Endothelial cell (in vitro differentiated cells): Measurements from ENCODE around the gene CRYZ. TPM values are rescaled to one million over a fixed set of nuclear protein-coding genes. Genes with fewer than 3 reads are reported as not detected.
A peak's percentile ranks its signal among the peaks of the same experiment; 100 is the strongest.

Experiments
- DNase-seq: peaks from one replicate; pipeline ENCODE4 v3.0.0; 2021; ENCODE audit warnings: low spot score
- H3K27ac Mint-ChIP-seq: one replicate; pipeline ENCODE4 v1.8.0; 2021; ENCODE audit warnings: mixed read lengths, inconsistent platforms; ENCODE audit not compliant: unreplicated experiment
- H3K27me3 Mint-ChIP-seq: one replicate; pipeline ENCODE4 v1.8.0; 2021; ENCODE audit warnings: mild to moderate bottlenecking, moderate library complexity, mixed read lengths, inconsistent platforms; ENCODE audit not compliant: unreplicated experiment
- H3K36me3 Mint-ChIP-seq: one replicate; pipeline ENCODE4 v1.8.0; 2021; ENCODE audit warnings: mild to moderate bottlenecking, low read depth, mixed read lengths, inconsistent platforms; ENCODE audit not compliant: unreplicated experiment
- H3K4me1 Mint-ChIP-seq: one replicate; pipeline ENCODE4 v1.8.0; 2021; ENCODE audit warnings: mild to moderate bottlenecking, mixed read lengths, inconsistent platforms; ENCODE audit not compliant: unreplicated experiment
- H3K4me3 Mint-ChIP-seq: one replicate; pipeline ENCODE4 v1.8.0; 2021; ENCODE audit warnings: mild to moderate bottlenecking, mixed read lengths, inconsistent platforms; ENCODE audit not compliant: unreplicated experiment
- H3K9me3 Mint-ChIP-seq: one replicate; pipeline ENCODE4 v1.8.0; 2021; ENCODE audit warnings: mixed read lengths, inconsistent platforms; ENCODE audit not compliant: unreplicated experiment
- total RNA-seq: library from RNA; stranded (reverse); fragmentation: NEBNext Ultra II Directional; extraction: Animal tissue kit (Norgen Biotek cat#: 25700); gene quantifications from one replicate; pipeline ENCODE4 v1.2.1, GENCODE V29; 2021; ENCODE audit not compliant: unreplicated experiment
- TF ChIP-seq, protein P1 (sequence below): fragments of 200-600 bp; sonication (generic); IDR thresholded peaks from one replicate; pipeline ENCODE4 v1.5.0; 2021; ENCODE audit warnings: antibody characterized with exemption; ENCODE audit not compliant: unreplicated experiment

CRYZ gene
- total RNA-seq, 1 donor from 2014 or later, result 31.7 TPM

DNA sequence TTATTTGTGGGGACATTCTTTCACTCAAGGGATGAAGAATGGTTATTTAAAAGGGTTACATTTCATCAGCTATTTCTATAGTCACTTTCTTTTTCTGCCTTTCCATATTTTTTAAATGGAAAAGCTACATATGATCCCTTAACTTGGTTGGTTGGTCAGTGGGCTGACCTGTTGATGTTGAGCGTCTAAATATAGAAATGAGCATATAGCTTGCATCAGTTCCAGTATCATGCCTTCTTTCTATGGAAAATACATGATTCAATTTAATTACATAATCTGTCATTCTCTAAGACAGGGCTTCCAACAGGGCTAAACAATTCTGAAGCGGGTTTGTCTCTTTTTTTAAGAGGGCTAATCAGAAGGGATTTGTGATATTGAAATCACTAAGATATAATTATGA lies 40.7 kb upstream of the CRYZ start:
- Mint-ChIP-seq H3K9me3 (no peaks in the 10 kb centered on the region), H3K27ac (no peak overlapping the region), H3K36me3 (no peaks in the 10 kb centered on the region), H3K4me3 (no peak overlapping the region), H3K27me3 (no peaks in the 10 kb centered on the region), H3K4me1 (no peaks in the 10 kb centered on the region)
- DNase-seq, result no peak
- TF ChIP-seq, protein P1, sequence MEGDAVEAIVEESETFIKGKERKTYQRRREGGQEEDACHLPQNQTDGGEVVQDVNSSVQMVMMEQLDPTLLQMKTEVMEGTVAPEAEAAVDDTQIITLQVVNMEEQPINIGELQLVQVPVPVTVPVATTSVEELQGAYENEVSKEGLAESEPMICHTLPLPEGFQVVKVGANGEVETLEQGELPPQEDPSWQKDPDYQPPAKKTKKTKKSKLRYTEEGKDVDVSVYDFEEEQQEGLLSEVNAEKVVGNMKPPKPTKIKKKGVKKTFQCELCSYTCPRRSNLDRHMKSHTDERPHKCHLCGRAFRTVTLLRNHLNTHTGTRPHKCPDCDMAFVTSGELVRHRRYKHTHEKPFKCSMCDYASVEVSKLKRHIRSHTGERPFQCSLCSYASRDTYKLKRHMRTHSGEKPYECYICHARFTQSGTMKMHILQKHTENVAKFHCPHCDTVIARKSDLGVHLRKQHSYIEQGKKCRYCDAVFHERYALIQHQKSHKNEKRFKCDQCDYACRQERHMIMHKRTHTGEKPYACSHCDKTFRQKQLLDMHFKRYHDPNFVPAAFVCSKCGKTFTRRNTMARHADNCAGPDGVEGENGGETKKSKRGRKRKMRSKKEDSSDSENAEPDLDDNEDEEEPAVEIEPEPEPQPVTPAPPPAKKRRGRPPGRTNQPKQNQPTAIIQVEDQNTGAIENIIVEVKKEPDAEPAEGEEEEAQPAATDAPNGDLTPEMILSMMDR, result no peak

DNA sequence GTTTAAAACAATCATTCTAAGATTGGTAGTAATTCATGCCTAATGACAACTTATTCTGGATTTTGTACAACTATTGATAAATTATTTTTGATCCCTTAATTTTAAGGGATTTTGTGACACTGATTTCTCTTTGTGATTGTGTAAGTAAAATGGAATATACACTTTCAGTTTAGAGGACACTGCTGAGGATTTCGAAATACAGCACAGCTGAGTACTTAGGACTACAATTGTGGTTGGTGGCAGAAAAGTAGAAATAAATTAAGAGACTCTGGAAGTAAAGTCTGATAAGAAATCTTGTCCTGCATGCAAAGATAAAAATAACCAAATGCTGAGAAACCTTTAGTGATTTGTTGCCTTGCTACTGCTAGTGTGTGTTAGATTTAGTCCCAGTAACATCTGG lies 40.1 kb upstream of the CRYZ start:
- Mint-ChIP-seq H3K4me1 (no peaks in the 10 kb centered on the region), H3K36me3 (no peaks in the 10 kb centered on the region), H3K4me3 (no peak overlapping the region), H3K27me3 (no peaks in the 10 kb centered on the region), H3K9me3 (no peaks in the 10 kb centered on the region), H3K27ac (no peak overlapping the region)
- TF ChIP-seq, protein P1, result no peak
- DNase-seq, result no peak

DNA sequence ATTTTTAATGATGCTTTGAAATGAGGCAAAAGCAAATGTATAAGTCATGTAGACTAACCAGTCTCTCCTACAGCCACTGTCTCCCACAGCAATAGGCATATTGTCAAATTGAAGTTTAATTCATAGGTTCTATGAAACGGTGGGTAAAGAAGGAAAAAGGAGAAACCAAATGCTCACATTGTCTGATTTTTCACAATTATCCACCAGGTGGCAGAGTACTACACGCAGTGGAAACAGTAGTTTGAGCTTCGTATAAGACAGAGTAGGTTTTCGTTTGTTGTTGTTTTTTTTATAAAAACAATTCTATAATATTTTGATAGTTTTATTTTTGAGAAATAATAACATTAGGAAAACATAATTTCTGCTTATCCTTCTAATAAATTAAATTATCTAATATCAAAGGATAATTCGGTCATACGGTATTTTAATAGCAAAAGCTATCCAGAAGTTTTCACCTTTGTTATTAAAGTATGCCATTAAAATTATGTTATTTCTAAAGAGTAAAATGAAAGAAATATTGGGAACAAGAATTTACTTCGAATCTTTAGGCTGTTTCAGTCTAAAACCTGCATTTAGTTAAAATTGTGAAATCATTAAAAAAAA lies 39.2 kb upstream of the CRYZ start:
- no peaks in the 10 kb centered on the region for H3K4me1 Mint-ChIP-seq
- peak; percentile 38 for DNase-seq
- H3K4me3 Mint-ChIP-seq, result no peak overlapping the region

GRCh38 chr1:74767490-74767889 lies 34.6 kb upstream of the CRYZ start:
- no peaks in the 10 kb centered on the region for H3K36me3 Mint-ChIP-seq
- DNase-seq, result peak; percentile 20
- H3K27me3 Mint-ChIP-seq, result no peaks in the 10 kb centered on the region
- no peak overlapping the region for H3K27ac Mint-ChIP-seq
- H3K4me1 Mint-ChIP-seq, result peaks cover 8% of the 10 kb centered on the region
- no peak overlapping the region for H3K4me3 Mint-ChIP-seq
- H3K9me3 Mint-ChIP-seq, result no peaks in the 10 kb centered on the region
- TF ChIP-seq, protein P1, result peak; percentile 49

More for the DNA sequence above, 39.2 kb upstream of the CRYZ start:
- H3K9me3 Mint-ChIP-seq, result no peaks in the 10 kb centered on the region
- no peak overlapping the region for H3K27ac Mint-ChIP-seq
- no peaks in the 10 kb centered on the region for H3K27me3 Mint-ChIP-seq
- H3K36me3 Mint-ChIP-seq, result no peaks in the 10 kb centered on the region
- TF ChIP-seq, protein P1, result peak; percentile 78

- no peak overlapping the region for H3K4me3 Mint-ChIP-seq
- no peak overlapping the region for H3K27ac Mint-ChIP-seq
- TF ChIP-seq, protein P1, result no peak
- no peak for DNase-seq
- H3K27me3 Mint-ChIP-seq, result no peaks in the 10 kb centered on the region
- peaks cover 8% of the 10 kb centered on the region for H3K4me1 Mint-ChIP-seq
- no peaks in the 10 kb centered on the region for H3K36me3 Mint-ChIP-seq
- H3K9me3 Mint-ChIP-seq, result no peaks in the 10 kb centered on the region
Measured at GRCh38 chr1:74766579-74766978, 33.7 kb upstream of the CRYZ start.
